Transverse colon (tissue), 4 donors: ENCODE measurements around the gene PALM. TPM values are rescaled to one million over a fixed set of nuclear protein-coding genes. Genes with fewer than 3 reads are reported as not detected.

Experiments
- DNase-seq: peaks from one replicate; pipeline ENCODE4 v3.0.0-alpha.2; 2019
- H3K27ac ChIP-seq, 4 donors: fragments of 200-600 bp; sonication (generic); 2 replicates each; pipeline ENCODE4 v1.5.1; 2016 to 2018; ENCODE audit warnings: inconsistent platforms in 4 of 4
- H3K27me3 ChIP-seq: fragments of 200-600 bp; sonication (generic); 2 replicates; pipeline ENCODE4 v1.5.1; 2017; ENCODE audit warnings: inconsistent platforms
- H3K36me3 ChIP-seq, 4 donors: fragments of 200-600 bp; sonication (generic); 2 replicates each; pipeline ENCODE4 v1.5.1; 2017 to 2019; ENCODE audit warnings: inconsistent platforms in 4 of 4
- H3K4me1 ChIP-seq, 4 donors: fragments of 200-600 bp; sonication (generic); 2 replicates each; pipeline ENCODE4 v1.5.1; 2017 to 2020; ENCODE audit warnings: inconsistent platforms in 4 of 4
- H3K4me3 ChIP-seq, 4 donors: fragments of 200-600 bp; sonication (generic); 1 replicate in 1 of 4; 2 replicates in 3 of 4; pipeline versions ENCODE4 v1.5.1 to v1.6.1; 2017 to 2019; ENCODE audit warnings: inconsistent platforms in 4 of 4
- H3K9me3 ChIP-seq, 2 donors: fragments of 200-600 bp; sonication (generic); 2 replicates each; pipeline ENCODE4 v1.5.1; 2017 to 2019; ENCODE audit warnings: inconsistent platforms in 2 of 2
- CTCF ChIP-seq, 5 experiments: fragments of 200-600 bp in 3 of 5; fragments of 450-650 bp in 2 of 5; sonication (generic) in 3 of 5; IDR thresholded peaks; 1 replicate in 2 of 5; 2 replicates in 3 of 5; pipeline ENCODE4 v1.5.1; 2016 to 2017; ENCODE audit warnings: antibody characterized with exemption in 5 of 5, inconsistent platforms in 3 of 5, mild to moderate bottlenecking in 2 of 5, moderate library complexity in 1 of 5
- EP300 ChIP-seq: sonication (generic); formaldehyde crosslinking; IDR thresholded peaks from one replicate; pipeline ENCODE4 v1.6.1; 2017; ENCODE audit warnings: antibody characterized with exemption, low read depth
- POLR2A ChIP-seq: fragments of 450-650 bp; IDR thresholded peaks from one replicate; pipeline ENCODE4 v1.6.1; 2016; ENCODE audit warnings: antibody characterized with exemption, mild to moderate bottlenecking, moderate library complexity
- POLR2AphosphoS5 ChIP-seq, 3 donors: sonication (generic); formaldehyde crosslinking; IDR thresholded peaks; one replicate each; pipeline ENCODE4 v1.6.1; 2016; ENCODE audit warnings: antibody characterized with exemption in 3 of 3
- WGBS, 2 donors: methylation state at CpG; one replicate each; pipeline ENCODE4 v1.1.5; 2018; ENCODE audit warnings: low coverage in 1 of 2; 5-methylcytosine and 5-hydroxymethylcytosine counted together
- in situ Hi-C, 4 donors: fragments of 200-750 bp; cut with MboI; loops; one replicate each; pipeline versions ENCODE4 v1.15.0 to v1.15.1; 2017; ENCODE audit warnings: low sequenced_read_pairs in 3 of 4, low pct_ligation_motif_present in 1 of 4, low pct_unique_long_range_greater_than_20kb in 1 of 4
- intact Hi-C: fragments of 100-400 bp; cut with DNase I; formaldehyde crosslinking; loops from one replicate; pipeline ENCODE4 v1.15.1; 2023; ENCODE audit warnings: low total_unique reads
- total RNA-seq, 4 donors: library from RNA; depleted of rRNA; stranded (reverse); fragments of >200 nt; gene quantifications; one replicate each; pipeline ENCODE4 v1.1.0, GENCODE V29; 2016

PALM gene
- total RNA-seq, 4 donors from 2014 or later, result 14.1 to 99.3 (median 29.8) TPM

GRCh38 chr19:703329-703650 is 5.4 kb upstream of the PALM start:
- no peak for DNase-seq
- H3K4me3 ChIP-seq, result peak overlapping the region in 2 of 4 donors; percentile 6 to 14
- H3K27ac ChIP-seq, result peak overlapping the region in 1 of 4 donors; percentile 15
- no peaks in the 10 kb centered on the region for H3K9me3 ChIP-seq
- no peaks in the 10 kb centered on the region for H3K36me3 ChIP-seq
- intact Hi-C loops, result no loop called here
- in situ Hi-C loops, result no loop called here
- TF ChIP-seq EP300 (no peak), POLR2AphosphoS5 (IDR thresholded peaks at IDR 0.05) (no peak), POLR2A (no peak), CTCF (IDR thresholded peaks at IDR 0.05) (no peak)
- WGBS, 2 donors, result 23 to 38% methylated on average over 3 to 4 of the region's 4 CpGs
- peaks cover 56% of the 10 kb centered on the region for H3K27me3 ChIP-seq
- peaks cover 0 to 13% (median 2%) of the 10 kb centered on the region in 4 donors for H3K4me1 ChIP-seq

- no peaks in the 10 kb centered on the region for H3K36me3 ChIP-seq
- intact Hi-C loops (no loop called here), in situ Hi-C loops (no loop called here)
- no peak for TF ChIP-seq CTCF (IDR thresholded peaks at IDR 0.05)
- no peak for TF ChIP-seq POLR2A
- TF ChIP-seq POLR2AphosphoS5 (IDR thresholded peaks at IDR 0.05), result no peak
- no peak for TF ChIP-seq EP300
- DNase-seq, result peak; percentile 84
- peaks cover 0 to 16% (median 2%) of the 10 kb centered on the region in 4 donors for H3K4me1 ChIP-seq
- peaks cover 59% of the 10 kb centered on the region for H3K27me3 ChIP-seq
- H3K4me3 ChIP-seq, result peak overlapping the region in 2 of 4 donors; percentile 6 to 14
- H3K27ac ChIP-seq, result peak overlapping the region in 1 of 4 donors; percentile 15
- H3K9me3 ChIP-seq, result no peaks in the 10 kb centered on the region
- 11% methylated on average over 35 of the region's 50 CpGs; no CpG with 5 or more reads in 1 of the 2 donors for WGBS, 2 donors
Observed at GRCh38 chr19:703651-704446, 4.9 kb upstream of the PALM start.

GRCh38 chr19:704447-704741 is 4.3 kb upstream of the PALM start:
- intact Hi-C loops (no loop called here), in situ Hi-C loops (no loop called here)
- Histone ChIP-seq H3K9me3 (no peaks in the 10 kb centered on the region), H3K27ac (no peak overlapping the region), H3K36me3 (no peaks in the 10 kb centered on the region), H3K4me1 (peaks cover 0 to 16% (median 3%) of the 10 kb centered on the region in 4 donors), H3K4me3 (no peak overlapping the region), H3K27me3 (peaks cover 64% of the 10 kb centered on the region)
- DNase-seq, result no peak
- WGBS, 2 donors, result 18% methylated on average over 14 of the region's 14 CpGs; no CpG with 5 or more reads in 1 of the 2 donors
- TF ChIP-seq POLR2AphosphoS5 (IDR thresholded peaks at IDR 0.05), result no peak
- TF ChIP-seq EP300, result no peak
- no peak for TF ChIP-seq CTCF (IDR thresholded peaks at IDR 0.05)
- TF ChIP-seq POLR2A, result no peak

- intact Hi-C loops, result no loop called here
- H3K4me3 ChIP-seq, result peak overlapping the region; percentile 48 to 65 (median 61)
- peaks cover 80% of the 10 kb centered on the region for H3K27me3 ChIP-seq
- WGBS, 2 donors, result 11% methylated on average over 14 of the region's 78 CpGs; no CpG with 5 or more reads in 1 of the 2 donors
- no peaks in the 10 kb centered on the region for H3K36me3 ChIP-seq
- H3K4me1 ChIP-seq, result peaks cover 0 to 24% (median 9%) of the 10 kb centered on the region in 4 donors
- no peaks in the 10 kb centered on the region for H3K9me3 ChIP-seq
- peak overlapping the region; percentile 70 to 84 (median 76) for H3K27ac ChIP-seq
- no peak for DNase-seq
- no peak for TF ChIP-seq POLR2AphosphoS5 (IDR thresholded peaks at IDR 0.05)
- TF ChIP-seq POLR2A, result no peak
- in situ Hi-C loops, result no loop called here
Observed at GRCh38 chr19:709196-709964, 645 bp downstream of the PALM start.
